HCT116 (cell line): ENCODE measurements around the gene ZNF611.

ENCODE experiments used
- CEBPB ChIP-seq: IDR thresholded peaks from 2 replicates; pipeline ENCODE4 v1.6.1; 2012; ENCODE audit warnings: low read depth
- ELF1 ChIP-seq: IDR thresholded peaks from 2 replicates; pipeline ENCODE4 v1.6.1; 2012; ENCODE audit warnings: low read depth, borderline replicate concordance
- EZH2 ChIP-seq: fragments of 200-600 bp; sonication (generic); IDR thresholded peaks from 2 replicates; pipeline ENCODE4 v1.6.1; 2017; ENCODE audit warnings: antibody characterized with exemption, mixed run types
- EZH2phosphoT487 ChIP-seq: fragments of 200-600 bp; IDR thresholded peaks from 2 replicates; pipeline ENCODE4 v1.6.1; 2018; ENCODE audit warnings: antibody characterized with exemption, borderline replicate concordance
- FOSL1 ChIP-seq: IDR thresholded peaks from 2 replicates; pipeline ENCODE4 v1.6.1; 2012; ENCODE audit warnings: low read depth
- POLR2AphosphoS5 ChIP-seq: IDR thresholded peaks from 2 replicates; pipeline ENCODE4 v1.6.1; 2011; ENCODE audit warnings: mild to moderate bottlenecking, low read depth, low read length, moderate library complexity
- SP1 ChIP-seq: IDR thresholded peaks from 2 replicates; pipeline ENCODE4 v1.6.1; 2012; ENCODE audit warnings: low read depth
- SRF ChIP-seq: IDR thresholded peaks from 2 replicates; pipeline ENCODE4 v1.6.1; 2012; ENCODE audit warnings: low read depth
- TCF7L2 ChIP-seq: IDR thresholded peaks from 2 replicates; pipeline ENCODE4 v1.7.0; 2011; ENCODE audit warnings: borderline replicate concordance, inconsistent platforms; ENCODE audit not compliant: insufficient read depth, insufficient read length; ENCODE audit errors: extremely low read depth
- TF ChIP-seq, protein P1 (sequence below), 3 experiments: fragments of 200-600 bp in 1 of 3; sonication (generic) in 1 of 3; IDR thresholded peaks in 2 of 3; conservative IDR thresholded peaks in 1 of 3; 2 replicates each; pipeline ENCODE4 v1.5.1; 2012 to 2017; ENCODE audit warnings: low read depth in 2 of 3, low read length in 2 of 3, antibody characterized with exemption in 1 of 3, borderline replicate concordance in 1 of 3, control low read depth in 1 of 3, mild to moderate bottlenecking in 1 of 3, mixed read lengths in 1 of 3, mixed run types in 1 of 3, moderate library complexity in 1 of 3; ENCODE audit not compliant: insufficient read depth in 1 of 3
- TF ChIP-seq, protein P2 (sequence below): IDR thresholded peaks from 2 replicates; pipeline ENCODE4 v1.6.1; 2012

DNA sequence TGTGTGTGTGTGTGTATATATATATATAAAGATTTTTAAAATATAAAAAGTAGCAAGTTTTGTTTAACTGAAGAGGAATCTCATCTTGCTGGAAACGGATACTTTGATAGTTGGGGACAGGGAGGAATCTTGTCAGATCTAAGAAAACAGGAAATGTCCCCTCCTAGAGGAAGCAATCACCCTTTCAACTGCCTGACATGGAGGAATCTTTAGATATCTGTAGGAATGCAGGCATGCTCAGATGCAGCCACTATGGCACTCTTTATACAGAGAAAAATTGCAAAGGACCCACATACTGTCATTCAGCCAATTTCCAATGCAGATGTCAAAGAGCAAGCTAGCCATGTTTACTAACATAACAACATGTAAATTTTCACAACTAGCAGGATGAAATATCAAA is 38.8 kb downstream of the ZNF611 start:
- TF ChIP-seq, protein P1, sequence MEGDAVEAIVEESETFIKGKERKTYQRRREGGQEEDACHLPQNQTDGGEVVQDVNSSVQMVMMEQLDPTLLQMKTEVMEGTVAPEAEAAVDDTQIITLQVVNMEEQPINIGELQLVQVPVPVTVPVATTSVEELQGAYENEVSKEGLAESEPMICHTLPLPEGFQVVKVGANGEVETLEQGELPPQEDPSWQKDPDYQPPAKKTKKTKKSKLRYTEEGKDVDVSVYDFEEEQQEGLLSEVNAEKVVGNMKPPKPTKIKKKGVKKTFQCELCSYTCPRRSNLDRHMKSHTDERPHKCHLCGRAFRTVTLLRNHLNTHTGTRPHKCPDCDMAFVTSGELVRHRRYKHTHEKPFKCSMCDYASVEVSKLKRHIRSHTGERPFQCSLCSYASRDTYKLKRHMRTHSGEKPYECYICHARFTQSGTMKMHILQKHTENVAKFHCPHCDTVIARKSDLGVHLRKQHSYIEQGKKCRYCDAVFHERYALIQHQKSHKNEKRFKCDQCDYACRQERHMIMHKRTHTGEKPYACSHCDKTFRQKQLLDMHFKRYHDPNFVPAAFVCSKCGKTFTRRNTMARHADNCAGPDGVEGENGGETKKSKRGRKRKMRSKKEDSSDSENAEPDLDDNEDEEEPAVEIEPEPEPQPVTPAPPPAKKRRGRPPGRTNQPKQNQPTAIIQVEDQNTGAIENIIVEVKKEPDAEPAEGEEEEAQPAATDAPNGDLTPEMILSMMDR (IDR thresholded peaks at IDR 0.05 in 2 of 3, conservative IDR thresholded peaks at IDR 0.05 in 1 of 3; ENCODE audit: borderline replicate concordance in 1 of 3, insufficient read depth in 1 of 3, low read depth in 2 of 3, low read length in 2 of 3), result no peak
- TF ChIP-seq TCF7L2 (no peak), FOSL1 (no peak), POLR2AphosphoS5 (no peak), EZH2 (no peak), SRF (no peak), ELF1 (no peak), CEBPB (no peak), EZH2phosphoT487 (no peak), SP1 (no peak)
- TF ChIP-seq, protein P2, sequence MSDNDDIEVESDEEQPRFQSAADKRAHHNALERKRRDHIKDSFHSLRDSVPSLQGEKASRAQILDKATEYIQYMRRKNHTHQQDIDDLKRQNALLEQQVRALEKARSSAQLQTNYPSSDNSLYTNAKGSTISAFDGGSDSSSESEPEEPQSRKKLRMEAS, result no peak
